Effector CD8-positive, alpha-beta T cell (primary cell): ENCODE measurements around the gene A3GALT2.

Experiments
- DNase-seq: peaks from one replicate; lab custom pipeline; 2025; lab: John Stamatoyannopoulos, UW

A3GALT2 gene

DNA sequence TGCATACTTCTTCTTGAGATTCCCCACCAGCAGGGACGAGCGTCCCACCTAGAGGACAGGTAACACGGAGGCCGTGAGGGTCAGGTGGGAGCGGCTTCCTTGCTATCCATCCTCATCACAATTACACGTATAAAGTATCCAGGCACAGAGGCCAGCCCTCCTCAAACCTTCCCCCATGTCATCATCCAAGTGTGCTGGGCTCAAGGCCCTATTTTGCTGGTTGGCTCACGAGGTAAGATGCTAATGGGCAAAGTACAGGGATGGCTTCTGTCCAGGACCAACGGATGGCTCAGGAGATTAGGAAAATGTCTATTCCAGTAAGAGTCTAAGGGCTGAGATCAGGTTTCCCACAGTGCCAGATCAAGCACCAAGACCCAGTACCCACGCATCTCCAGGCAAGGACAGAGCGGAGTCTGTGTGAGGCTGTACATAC lies 11.5 kb upstream of the A3GALT2 start:
- no peak for DNase-seq

DNA sequence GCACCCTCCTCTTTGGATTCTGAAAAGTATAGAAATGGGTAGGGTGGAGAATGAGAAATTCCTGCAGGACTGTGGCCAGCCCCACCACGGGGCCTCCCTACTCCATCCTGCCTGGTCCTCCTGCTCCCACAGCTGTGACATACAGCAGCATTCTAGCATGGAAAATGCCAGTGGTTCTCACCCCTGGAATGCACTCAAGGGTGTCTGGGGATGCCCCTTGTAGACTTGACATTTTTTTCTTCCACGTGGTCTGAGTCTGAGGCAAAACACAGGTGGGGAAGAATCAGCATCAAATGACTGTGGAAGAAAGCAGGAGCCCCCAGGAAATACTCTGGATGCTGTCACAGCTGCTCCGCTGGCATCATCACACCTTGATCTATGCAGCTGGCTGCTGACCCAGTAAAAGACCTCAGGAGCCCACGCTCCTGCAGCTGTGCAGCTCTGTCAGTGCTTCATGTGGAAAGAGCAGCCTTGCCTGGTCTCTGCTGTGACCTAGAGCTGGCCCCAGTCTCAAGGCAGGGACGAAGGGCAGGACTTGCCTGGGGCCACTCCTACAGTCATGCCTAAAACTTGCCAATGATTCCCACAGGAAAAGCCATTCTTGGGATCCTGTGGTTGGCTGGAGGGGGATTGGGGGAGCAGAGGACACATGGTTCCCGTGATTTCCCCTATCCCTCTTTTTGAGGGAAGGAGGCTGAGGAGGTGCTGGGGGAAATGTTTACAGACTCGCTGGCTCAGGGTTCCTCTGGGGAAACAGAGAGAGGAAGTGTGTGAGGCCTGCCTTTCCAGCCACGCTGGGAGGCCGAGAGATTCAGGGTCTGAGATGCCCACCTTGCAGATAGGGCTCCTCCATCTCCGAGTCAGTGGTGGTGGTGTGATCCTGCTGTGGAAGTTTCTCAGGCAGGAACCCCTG lies 10.8 kb upstream of the A3GALT2 start:
- DNase-seq: no peak

DNA sequence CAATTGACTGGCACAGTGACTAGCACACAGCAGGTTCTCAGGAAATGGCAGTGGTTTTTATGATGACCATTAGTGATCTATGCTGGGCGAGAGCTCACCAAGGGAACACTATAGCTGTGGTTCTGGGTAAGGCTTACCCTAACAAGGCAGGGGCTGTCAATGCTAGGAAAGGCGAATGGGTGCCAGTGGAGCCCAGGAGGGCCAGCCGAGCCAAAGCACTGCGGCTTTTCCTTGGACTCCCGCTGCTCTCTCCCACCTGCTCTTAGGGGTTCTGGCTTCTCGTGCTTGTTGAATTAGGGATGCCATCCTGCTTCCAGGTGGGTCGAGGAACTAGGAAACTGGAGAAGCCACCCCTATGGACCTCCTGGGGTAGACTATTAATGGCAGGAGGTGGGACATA lies 10.0 kb upstream of the A3GALT2 start:
- no peak for DNase-seq

DNA sequence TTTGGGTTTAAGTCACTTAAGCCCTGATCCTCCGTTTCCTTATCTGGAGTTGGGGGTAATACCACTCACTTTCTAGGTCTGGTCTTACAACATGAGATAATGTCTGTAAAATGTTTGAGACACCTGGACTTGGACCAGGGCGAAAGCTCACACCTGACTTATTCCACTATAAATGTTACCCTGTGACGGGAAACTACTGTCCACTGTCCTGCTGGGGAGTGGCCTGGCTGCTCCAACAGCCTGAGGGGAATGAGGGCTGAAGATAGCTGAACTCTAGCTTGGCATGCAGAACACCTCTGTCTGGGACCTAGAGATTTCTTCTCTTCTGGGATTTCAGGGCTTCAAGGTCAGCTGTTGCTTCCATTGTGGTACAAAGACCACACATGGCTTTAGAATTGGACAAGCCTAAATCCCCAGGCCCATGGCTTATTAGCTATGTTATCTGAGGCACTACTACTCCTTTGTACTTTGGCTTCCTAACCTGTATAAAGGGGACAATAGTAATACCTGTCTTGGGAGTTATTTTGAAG lies 9.5 kb upstream of the A3GALT2 start:
- no peak for DNase-seq

DNA sequence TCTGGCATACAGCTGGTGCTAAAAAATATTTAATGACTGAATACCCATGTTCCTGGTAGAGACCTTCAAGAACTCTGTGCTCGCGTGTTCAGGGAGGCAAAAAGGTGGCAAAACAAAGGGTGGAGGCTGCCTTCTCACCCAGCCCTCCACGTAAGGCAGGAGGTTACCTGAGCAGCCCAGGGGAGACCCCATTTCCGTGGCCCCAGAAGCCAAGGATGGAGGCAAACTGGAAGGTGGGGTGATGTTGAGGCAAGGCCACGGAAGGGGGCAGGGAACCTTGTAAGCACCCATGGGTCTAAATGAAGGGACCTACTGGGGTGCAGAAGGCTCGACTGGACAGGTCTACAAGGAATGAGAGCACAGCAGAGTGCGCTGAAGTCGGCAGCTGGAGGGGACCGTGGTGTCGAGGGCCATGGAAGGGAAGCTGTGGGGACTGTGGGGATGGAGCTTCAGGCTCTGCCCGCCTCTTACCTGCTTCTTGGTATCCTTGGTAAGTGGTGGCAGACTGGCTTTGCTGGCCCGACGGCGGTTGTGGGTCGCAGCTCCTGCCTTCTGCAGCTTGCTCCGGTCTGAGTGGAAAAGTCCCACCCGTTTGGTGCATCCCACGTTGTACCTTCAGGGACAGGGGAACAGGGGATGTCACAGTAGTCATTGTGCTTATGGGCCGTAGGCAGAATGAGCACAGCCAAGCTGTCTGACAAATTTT lies 8.9 kb upstream of the A3GALT2 start:
- DNase-seq: no peak

DNA sequence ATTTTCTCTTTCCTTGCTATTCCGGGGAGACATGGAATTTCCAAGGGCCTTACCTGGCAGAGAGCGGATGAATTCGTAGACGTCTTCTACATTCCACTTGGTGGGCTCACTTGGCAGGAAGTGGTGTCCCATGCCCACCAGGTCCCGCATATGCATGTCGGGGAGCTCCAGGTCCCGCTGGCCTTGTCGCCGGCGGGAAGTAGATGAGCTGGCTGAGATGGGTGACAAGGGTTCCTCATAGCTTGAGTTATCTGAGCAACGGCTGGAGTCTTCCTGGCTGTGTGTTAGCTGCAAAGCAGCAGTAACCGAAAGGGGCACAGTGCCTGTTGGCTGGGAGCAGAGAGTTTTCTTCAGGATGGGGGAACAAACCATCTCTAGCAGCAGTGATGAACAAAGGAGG lies 7.9 kb upstream of the A3GALT2 start:
- DNase-seq: no peak

DNA sequence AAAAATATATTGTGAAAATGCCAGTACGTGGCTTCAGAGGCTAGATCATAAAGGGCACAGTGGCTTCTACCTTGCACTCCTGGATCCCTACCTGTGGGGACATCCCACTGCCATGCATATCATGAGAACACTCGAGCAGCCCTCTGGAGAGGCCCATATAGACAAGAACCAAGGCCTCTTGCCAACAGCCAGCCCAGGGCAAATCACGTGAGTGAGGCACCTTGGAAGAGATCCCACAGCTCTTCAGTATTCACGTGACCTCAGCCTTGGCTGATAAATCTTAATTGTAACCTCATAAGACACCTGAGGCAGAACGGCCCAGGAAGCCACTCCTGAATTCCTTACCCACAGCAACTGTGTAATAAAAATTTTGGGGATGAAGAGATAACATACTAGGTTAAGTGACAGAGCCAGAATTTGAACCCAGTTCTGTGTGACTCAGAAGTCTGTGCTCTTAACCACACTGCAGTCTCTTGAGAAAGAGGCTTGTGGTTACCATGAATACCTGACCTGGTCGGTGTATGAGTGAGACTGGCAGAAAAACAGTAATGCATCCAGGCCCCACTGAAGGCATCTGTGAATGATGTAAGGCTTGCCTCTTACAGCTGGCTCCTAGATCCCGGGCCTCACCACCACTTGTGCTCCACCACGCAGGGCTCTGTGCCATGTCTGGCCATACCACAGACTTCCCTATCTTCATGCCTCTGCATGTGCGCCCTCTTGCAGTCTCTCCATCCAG lies 6.9 kb upstream of the A3GALT2 start:
- no peak for DNase-seq

DNA sequence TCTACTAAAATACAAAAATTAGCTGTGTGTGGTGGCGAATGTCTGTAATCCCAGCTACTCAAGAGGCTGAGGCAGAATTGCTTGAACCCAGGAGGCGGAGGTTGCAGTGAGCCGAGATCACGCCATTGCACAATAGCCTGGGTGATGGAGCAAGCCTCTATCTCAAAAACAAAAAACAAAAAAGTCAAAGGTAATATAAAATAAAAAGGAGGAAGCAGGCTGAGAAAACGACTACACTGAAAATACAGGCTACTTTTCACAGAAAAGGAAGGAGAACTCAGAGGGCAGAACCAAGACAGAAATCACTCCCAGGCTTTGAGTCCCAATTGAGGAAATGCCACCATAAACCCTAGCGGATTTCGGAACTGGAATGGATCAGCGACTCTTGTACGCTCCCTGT lies 5.9 kb upstream of the A3GALT2 start:
- no peak for DNase-seq

DNA sequence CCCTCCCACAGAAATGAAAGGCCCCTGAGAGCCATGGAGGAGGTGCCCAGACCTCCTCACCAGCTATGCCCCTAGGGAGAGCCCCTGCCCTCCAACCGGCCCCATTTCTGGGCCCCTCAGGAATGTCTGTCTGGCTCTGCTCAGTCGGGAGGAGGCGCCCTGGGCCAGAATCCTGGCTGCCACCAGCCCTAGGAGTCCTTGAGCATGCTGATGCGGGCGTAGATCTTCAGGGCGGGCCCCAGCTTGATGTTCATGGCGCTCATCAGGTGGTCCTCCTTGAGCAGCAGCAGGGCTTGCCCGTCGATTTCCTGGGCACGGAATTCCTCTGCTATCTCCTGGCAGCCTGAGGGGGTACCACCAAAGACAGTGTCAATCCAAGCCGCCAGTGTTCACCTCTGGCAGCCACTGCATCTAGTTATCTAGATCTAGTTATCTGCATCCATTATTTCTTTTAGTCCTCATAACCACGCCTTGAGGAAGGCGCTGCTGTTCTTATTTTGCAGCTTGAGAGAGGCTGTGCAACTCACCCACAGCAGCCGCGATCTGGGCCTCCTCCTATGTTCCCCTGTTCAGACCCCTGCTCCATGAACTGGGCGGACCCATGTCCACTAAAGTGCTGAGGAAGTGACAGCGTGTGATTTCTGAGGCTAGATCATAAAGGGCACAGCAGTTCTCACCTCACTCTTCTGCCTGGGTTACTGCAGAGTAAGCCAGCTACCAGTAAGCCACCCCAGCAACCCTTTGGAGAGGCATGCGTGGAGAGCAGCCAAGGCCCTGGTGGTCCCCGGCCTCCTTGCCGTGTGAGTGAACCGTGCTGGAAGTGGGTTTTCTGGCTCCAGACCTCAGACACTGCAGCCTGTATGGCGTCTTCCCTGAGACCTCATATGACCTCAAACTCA lies 4.0 kb upstream of the A3GALT2 start:
- no peak for DNase-seq

DNA sequence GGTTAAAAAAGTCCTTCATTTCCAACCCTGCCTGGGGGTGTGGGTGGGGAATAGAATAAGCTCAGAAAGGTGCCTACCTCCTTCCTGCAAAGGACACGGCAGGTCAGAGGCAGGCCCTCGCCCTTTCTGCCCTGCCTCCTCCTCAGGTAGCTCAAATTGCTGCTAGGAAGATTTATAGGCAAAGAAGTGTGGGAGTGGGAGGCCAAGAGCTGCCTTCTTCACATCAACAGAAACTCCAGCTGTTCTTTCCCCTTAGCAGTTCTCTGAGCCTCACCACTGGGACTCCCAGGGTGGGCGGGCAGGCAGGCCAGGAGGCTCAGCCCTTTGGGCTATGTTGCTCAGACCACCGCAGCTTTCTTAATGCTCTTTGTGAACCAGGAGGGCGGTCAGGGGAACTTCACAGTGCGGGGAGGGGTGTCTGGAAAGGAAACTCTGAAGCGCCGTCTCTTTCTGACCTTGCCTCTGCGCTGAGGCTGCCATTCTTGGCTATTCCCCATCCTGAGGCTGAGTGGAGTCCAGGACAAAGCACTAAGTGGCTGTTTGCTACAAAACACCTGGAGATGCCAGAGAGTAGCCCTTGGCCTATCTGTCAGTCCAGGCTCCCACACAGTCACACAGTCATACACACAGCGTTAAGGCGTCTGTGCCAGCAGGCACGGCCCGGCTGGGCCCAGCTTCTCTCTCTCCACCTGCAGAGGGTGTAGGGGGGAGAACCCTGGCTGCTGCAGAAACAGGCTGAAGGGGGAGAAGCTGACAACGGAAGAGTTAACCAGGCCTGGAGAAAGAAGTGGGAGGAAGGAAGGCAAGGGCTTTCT lies 3.0 kb upstream of the A3GALT2 start:
- no peak for DNase-seq

DNA sequence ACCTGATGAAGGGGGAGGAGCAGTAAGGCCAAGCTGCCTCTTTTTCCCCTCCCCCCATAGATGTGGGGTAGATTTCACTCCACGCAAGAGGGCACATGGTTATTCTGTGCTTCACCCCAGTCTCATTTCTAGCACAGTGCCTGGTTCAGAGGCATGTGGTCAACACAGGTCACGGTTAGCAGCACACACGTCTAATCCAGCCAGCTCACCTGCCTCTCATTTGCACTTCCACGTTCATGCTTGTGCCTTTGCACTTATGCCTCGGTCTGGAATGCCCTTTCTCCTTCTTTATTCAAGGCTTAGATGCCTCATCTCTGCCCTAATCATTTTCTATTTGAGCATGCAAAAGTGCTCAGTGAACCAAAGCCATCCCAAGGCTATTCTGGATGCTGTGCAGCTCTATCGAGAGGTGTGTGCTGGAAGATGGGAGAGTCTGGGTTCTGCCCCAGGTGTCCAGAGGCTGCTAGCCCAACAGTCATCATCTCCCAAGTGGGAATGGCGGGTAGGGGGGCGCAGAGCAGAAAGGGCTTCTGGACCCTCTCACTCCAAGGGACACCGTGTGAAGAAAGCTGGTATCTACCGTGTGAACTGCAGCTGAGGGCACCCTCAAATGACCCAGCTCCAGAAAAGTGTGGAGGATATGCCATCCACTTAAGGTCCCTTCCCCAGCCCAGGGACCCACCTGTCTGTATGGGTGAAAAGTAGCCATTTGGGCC lies 2.1 kb upstream of the A3GALT2 start:
- no peak for DNase-seq

DNA sequence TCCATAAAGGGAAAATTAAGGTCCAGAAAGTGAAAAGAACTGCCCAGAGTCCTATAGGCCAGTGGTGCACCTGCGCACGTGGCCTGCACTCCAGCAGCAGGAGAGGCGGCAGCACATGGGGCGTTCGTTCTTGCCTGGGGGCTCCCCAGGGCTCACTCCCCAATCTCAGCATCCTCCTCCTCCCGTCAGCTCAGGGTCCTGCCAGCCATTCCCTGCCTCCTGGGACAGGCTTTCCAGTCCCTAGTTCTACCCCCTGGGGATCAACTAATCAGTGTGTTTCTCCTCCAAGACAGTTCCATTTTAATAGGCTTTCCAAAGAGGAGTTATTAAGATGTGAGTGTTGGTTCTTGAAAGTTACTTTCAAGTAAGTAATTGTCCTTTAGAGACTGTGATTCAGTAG lies 1.2 kb upstream of the A3GALT2 start:
- DNase-seq: no peak

DNA sequence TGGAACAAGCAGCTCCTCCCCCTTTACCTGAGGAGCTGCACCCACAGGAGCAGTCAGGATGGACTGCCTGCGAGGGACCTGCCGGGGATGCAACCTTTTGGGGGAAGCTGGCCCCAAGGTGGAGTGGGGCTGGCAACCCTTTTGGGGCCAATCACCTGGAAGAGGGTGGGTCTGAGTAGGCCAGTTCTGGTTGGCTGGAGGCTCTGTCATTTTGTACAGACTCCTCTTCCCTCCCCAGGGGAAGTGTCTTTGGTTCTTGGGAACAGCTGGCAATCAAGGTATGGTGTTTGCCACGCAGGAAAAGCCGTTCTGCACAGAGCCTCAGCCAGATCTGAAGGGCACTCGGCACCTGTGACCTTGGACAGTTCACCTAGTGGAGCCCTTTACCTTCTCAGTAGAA lies 280 bp upstream of the A3GALT2 start:
- no peak for DNase-seq

DNA sequence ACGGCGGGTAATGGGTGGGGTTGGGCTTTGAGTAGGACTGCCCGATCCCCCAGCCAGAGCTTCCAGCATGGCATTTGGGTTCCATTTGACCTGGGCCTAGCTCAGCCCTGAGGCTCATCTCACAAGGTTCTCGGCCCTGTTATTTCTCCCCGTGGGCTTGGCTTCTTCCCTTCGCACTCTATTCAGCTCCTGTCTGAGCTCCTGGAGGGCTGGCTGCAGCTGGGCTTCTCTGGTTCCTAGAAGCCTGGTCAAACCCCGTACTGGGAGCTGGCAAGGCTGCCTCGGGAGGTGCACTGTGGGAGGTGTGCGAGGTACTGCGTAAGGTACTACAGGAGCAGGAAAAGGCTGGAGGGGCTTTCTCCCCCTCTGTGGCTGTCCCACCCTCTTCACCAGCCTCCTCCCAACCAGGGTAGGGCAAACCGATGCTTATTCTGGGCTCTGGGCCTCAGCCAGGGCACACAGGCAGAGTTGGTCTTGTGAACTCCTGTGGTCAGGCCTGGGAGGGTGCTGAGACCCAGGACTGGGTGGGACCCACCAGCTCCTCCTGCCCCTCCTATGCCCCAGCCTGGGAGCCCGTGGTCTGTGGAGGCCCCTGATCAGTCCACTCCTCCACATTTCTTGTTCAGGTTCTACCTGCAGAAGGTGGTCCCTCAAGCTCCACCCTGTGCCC lies 814 bp downstream of the A3GALT2 start:
- DNase-seq: no peak

DNA sequence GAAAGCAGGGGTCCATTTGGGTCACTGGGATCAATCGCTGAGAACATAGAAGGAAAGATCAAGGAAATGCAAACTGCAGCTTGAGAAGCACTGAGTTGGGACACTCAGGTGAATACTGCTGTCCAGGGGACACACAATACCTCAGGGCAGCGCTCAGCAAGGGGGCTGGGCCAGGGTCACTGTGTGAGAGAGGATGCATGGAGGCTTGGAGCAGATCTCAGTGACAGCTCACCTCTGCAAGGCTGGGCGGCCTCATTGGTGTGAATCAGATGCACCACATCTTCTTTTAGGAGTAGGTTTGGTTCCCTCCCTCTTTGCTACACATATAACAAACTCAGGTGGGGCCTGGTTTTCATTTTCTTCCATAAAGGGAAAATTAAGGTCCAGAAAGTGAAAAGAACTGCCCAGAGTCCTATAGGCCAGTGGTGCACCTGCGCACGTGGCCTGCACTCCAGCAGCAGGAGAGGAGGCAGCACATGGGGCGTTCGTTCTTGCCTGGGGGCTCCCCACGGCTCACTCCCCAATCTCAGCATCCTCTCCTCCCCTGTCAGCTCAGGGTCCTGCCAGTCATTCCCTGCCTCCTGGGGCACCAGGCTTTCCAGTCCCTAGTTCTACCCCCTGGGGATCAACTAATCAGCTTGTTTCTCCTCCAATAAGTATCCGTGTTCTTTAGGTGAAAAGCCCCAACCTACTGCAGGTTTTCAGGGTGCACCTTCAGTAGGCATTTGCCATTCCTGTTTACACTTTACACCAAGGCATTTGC lies 1.5 kb downstream of the A3GALT2 start:
- no peak for DNase-seq

DNA sequence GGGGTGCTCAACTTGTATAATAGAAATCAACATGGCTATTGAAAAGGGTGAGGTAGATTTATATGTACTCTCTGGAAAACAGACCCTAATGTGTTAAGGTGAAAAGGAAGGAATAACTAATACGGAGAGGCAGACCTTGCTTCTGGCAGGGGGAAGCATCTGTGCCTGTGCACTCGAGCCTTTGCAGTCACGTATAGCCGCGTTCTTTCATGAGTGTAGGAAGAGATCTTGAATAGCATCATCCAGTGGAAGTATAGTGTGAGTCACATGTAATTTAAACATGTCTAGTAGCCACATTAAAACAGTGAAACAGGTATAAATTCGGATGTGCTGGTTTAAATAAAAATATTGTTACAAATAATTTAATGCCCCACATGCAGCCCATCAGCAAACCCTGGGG lies 3.0 kb downstream of the A3GALT2 start:
- DNase-seq: no peak

DNA sequence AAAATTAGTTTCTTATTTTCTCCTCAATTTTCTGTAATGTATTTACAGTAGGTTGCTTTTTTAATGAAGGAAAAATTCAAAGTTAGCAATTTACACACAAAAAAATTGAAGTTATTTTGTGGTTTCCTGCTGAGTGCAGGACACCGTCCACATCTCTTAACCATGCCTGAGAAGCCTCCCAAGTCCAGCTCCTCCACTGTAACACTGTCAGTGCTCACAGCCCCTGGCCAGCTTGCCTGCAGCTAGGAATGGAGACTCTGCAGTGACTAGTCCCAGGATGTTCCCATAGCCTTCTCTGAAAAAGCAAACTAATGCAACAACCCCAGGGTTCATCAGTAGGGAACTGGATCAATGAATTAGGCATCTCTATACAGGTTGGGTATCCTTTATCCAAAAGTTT lies 3.5 kb downstream of the A3GALT2 start:
- DNase-seq: no peak

DNA sequence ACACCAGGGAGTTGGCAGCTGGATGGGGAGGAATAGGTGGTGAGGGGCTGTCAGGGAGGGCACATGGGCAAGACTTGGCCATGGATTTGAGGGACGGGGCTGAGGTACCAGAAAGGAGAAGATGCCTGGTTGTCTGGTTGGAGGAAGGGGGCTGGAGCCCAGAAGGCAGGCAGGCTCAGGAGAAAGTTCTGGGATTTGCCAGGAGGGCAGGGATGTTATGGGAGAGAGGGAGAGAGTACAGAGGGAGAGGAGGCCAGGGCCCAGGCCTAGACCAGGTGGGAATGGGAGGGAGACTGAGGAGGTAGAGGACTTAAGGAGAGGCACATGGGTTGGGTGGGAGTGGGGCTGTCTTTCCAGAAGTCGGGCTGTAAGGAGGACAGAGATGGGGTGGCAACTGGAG lies 4.3 kb downstream of the A3GALT2 start:
- no peak for DNase-seq
